ENCODE measurements around the gene ARHGEF4.

ARHGEF4 gene

GRCh38 chr2:131016826-131017741 lies 180.4 kb downstream of the ARHGEF4 start:
- DNase-seq (ENCODE audit: low spot score), result peak; percentile 60

GRCh38 chr2:131022731-131023130 lies 186.0 kb downstream of the ARHGEF4 start:
- no peak for DNase-seq (ENCODE audit: low spot score)

- no peak for DNase-seq (ENCODE audit: low spot score)
Measured at GRCh38 chr2:131023758-131024157, 187.0 kb downstream of the ARHGEF4 start.

GRCh38 chr2:131026919-131027318 lies 190.2 kb downstream of the ARHGEF4 start:
- DNase-seq (ENCODE audit: low spot score), result no peak

DNA sequence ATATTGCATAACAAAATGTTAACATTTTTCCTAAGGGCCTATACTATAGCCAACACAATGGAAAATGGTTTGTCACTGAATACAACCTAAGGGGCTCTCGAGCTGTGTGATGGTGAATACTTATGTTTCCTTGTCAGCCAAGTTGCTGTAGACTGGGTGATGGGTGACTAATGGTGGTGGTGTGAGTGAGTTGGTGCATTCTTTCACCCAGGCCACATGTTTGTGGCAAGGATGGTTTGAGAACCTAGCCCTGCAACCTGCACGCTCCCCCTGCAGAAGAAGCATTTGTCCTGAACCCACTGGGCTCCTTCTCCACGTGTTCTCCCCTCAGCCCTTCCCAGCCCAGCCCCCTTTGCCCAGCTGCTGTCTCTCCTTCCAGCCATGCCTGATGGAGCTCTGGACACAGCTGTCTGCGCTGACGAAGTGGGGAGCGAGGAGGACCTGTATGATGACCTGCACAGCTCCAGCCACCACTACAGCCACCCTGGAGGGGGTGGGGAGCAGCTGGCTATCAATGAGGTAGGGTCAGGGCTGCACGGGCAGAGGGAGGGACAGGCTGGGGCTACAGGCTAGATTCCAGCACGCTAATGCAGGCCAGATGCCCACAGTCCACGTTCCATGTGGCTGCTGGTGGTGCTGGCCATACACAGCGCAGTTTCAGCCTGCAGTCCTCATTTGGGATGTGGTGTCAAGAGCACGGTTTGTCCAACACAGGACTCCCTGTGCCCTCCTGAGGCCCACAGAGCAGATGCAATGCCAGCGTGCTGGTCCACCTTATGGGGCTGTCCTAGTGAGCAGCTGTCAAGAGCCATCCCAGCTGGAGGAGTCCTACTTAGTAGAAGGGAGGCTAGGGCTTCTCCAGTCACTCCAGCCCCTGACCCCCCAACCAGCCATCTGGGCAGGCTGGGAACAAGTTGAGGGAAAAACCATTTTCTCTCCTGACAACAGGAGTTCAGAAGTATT lies 191.1 kb downstream of the ARHGEF4 start:
- no peak for DNase-seq (ENCODE audit: low spot score)

- DNase-seq (ENCODE audit: low spot score), result no peak
Measured at GRCh38 chr2:131029812-131030211, 193.1 kb downstream of the ARHGEF4 start.

GRCh38 chr2:131030478-131030971 lies 193.8 kb downstream of the ARHGEF4 start:
- DNase-seq (ENCODE audit: low spot score), result no peak

DNA sequence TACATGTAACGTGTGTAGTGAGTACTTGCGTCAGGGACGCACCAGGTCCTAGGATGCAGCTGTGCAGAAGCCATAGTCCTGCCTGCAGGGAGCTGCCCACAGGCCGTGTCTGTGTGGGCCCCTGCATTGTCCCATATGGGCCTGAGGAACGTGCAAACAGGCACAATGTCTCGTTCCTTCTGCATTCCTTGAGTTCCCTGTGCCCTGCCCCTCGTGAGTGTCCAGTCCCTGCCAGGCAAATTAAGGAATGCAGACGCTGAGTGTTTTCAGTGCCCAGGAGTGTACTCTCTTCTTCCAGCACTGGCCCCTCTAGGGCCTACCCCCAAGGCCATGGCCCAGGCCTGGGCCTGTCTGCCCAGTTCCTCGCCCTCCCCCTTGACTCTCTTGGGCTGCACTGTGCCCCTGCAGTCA lies 194.7 kb downstream of the ARHGEF4 start:
- DNase-seq (ENCODE audit: low spot score), result no peak

GRCh38 chr2:131031875-131032274 lies 195.2 kb downstream of the ARHGEF4 start:
- no peak for DNase-seq (ENCODE audit: low spot score)

DNA sequence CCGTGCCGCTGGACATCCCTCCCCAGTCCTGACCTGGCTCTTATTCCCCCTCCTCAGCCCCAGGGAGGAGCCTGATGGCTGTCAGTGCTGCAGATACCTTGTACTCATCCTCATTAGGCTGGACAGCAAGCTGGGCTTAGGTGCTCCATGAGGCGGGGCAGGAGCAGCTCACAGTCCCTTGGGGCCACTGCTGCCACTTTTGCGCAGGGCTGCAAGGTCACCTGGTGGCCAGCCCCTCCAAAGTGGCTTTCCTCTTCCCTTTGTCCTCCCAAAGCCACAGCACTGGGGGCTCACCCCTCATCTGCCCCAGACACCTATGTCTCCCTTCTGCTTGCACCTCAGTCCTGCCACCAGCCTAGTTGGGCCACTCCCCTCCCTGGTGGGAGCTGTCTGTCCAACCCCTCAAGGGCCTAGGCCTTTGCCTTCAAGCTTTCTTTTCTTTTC lies 195.7 kb downstream of the ARHGEF4 start:
- no peak for DNase-seq (ENCODE audit: low spot score)

DNA sequence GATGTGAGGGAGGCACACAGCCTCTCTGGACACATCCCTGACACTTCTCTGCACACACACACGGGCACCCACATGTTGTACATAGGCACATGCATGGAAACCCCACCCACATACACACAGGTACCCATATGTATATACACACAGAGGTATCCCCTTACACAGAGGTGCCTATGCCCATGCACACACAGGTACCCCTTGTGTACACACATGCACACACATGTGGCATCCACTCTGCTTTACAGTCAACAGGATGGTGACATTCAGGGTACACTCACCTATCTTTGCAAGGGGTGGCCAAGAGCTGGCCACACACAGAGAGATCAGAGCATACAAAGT lies 197.0 kb downstream of the ARHGEF4 start:
- DNase-seq (ENCODE audit: low spot score), result no peak

GRCh38 chr2:131034122-131035051 lies 197.7 kb downstream of the ARHGEF4 start:
- peak; percentile 80 for DNase-seq (ENCODE audit: low spot score)

GRCh38 chr2:131035112-131035825 lies 198.6 kb downstream of the ARHGEF4 start:
- peak; percentile 58 for DNase-seq (ENCODE audit: low spot score)

DNA sequence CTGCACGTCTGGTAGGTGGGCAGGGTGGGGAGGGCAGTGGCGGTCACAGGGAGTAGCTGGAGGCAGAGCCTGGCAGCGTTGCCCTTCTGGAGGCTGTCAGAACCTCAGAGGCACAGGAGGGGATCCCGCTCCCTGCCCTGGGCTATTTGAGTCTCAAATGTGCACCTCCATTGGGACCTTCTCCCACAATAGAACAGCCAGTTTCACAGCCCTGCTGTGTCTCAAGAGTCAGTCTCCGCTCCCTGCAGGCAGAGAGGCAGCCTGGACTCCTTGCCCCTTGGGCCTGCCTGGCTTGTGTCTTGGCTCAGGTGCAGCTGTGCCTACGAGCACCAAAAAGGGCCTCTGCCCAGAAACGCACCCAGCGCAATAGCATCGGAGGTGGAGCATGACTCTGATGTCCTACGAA lies 199.1 kb downstream of the ARHGEF4 start:
- DNase-seq (ENCODE audit: low spot score), result no peak

- no peak for DNase-seq (ENCODE audit: low spot score)
Measured at GRCh38 chr2:131036269-131036668, 199.6 kb downstream of the ARHGEF4 start.

GRCh38 chr2:131036696-131037397 lies 200.1 kb downstream of the ARHGEF4 start:
- DNase-seq (ENCODE audit: low spot score), result no peak

DNA sequence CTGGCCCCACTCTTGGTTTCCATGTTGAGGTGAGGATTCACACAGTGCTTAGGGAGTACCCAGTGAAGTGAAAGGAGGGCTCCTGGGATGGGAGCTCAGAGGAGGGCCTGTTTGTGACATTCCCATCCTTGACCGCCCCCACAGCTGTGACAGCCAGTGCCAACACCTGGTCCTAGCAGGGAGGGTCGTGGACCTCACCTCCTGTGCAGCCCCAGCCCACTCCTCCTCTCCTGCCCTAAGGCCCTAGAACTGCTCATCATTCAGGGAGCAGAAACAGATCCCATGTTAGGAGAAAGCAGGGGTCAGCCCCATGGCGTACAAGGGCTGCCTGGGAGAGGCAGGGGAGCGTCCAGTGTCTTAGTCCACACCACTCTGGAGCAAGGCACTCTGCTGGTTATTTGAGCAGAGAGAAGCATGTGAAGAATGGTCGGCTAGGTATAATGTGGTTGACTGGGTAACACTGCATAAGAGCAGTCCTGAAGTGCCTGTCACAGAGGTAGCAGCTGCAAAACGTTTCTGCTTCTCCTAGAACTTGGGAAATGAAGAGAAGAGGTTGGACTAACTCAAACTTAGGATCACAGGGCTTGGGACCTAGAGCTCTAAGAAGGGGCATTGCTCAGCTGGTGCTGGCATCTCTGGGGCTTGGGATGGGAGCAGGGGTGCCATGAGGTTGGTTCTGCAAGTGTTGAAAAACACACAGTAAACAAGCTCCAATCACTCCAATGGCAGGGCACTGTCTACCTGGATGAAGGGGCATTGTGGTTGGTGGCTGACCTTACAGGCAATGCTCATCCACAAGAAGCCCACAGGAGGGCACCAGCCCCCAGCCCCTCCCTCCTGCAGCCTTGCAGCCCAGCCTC lies 200.9 kb downstream of the ARHGEF4 start:
- DNase-seq (ENCODE audit: low spot score), result no peak

GRCh38 chr2:131038258-131039100 lies 201.8 kb downstream of the ARHGEF4 start:
- no peak for DNase-seq (ENCODE audit: low spot score)

All from GM03348 (cell line).